KMS-11 (cell line): ENCODE results near the gene ADAMTS19.

Experiments used
- H2AFZ ChIP-seq: fragments of 200-600 bp; sonication (generic); 2 replicates; pipeline ENCODE4 v1.6.1; 2016; ENCODE audit warnings: antibody characterized with exemption, mixed run types, low read depth
- H3K27ac ChIP-seq: fragments of 200-600 bp; sonication (generic); 2 replicates; pipeline ENCODE4 v1.6.1; 2016; ENCODE audit warnings: mild to moderate bottlenecking, mixed run types
- H3K27me3 ChIP-seq: fragments of 200-600 bp; sonication (generic); 2 replicates; pipeline ENCODE4 v1.6.1; 2017; ENCODE audit warnings: mild to moderate bottlenecking, low read depth, mixed run types, moderate library complexity; ENCODE audit not compliant: insufficient read depth
- H3K36me3 ChIP-seq: fragments of 200-600 bp; sonication (generic); 2 replicates; pipeline ENCODE4 v1.6.1; 2017; ENCODE audit warnings: mild to moderate bottlenecking, mixed run types; ENCODE audit not compliant: insufficient read depth
- H3K4me1 ChIP-seq: fragments of 200-600 bp; sonication (generic); 2 replicates; pipeline ENCODE4 v1.6.1; 2016; ENCODE audit warnings: mild to moderate bottlenecking, low read depth, mixed run types; ENCODE audit not compliant: poor library complexity, severe bottlenecking
- H3K4me2 ChIP-seq: fragments of 200-600 bp; sonication (generic); 2 replicates; pipeline ENCODE4 v1.7.0; 2016; ENCODE audit warnings: mild to moderate bottlenecking, mixed run types
- H3K4me3 ChIP-seq: fragments of 200-600 bp; sonication (generic); IDR thresholded peaks from 2 replicates; pipeline ENCODE4 v1.6.1; 2017; ENCODE audit warnings: low read depth, low read length, mixed read lengths; ENCODE audit not compliant: insufficient read depth
- H3K79me2 ChIP-seq: fragments of 200-600 bp; sonication (generic); 2 replicates; pipeline ENCODE4 v1.6.1; 2016; ENCODE audit warnings: low read depth, mixed run types; ENCODE audit not compliant: insufficient read depth
- H3K9ac ChIP-seq: fragments of 200-600 bp; sonication (generic); 2 replicates; pipeline ENCODE4 v1.6.1; 2016; ENCODE audit warnings: mild to moderate bottlenecking, mixed run types
- H4K20me1 ChIP-seq: fragments of 200-600 bp; sonication (generic); 2 replicates; pipeline ENCODE4 v1.6.1; 2016; ENCODE audit warnings: mild to moderate bottlenecking, mixed run types; ENCODE audit not compliant: insufficient read depth
- CTCF ChIP-seq: fragments of 200-600 bp; sonication (generic); conservative IDR thresholded peaks from 2 replicates; pipeline ENCODE4 v1.6.1; 2017; ENCODE audit warnings: low read depth, mild to moderate bottlenecking, antibody characterized with exemption, low read length, moderate library complexity, mixed read lengths

The ADAMTS19 gene

GRCh38 chr5:129431406-129431805 lies 28.7 kb upstream of the ADAMTS19 start:
- H2AFZ ChIP-seq: no peak overlapping the region
- no peaks in the 10 kb centered on the region for H4K20me1 ChIP-seq
- no peak overlapping the region for H3K27ac ChIP-seq

GRCh38 chr5:129438322-129438721 lies 21.8 kb upstream of the ADAMTS19 start:
- H3K36me3 ChIP-seq: no peaks in the 10 kb centered on the region
- no peak overlapping the region for H3K9ac ChIP-seq

More at GRCh38 chr5:129431406-129431805, 28.7 kb upstream of the ADAMTS19 start:
- Histone ChIP-seq H3K4me3 (no peak overlapping the region), H3K36me3 (no peaks in the 10 kb centered on the region), H3K4me1 (no peaks in the 10 kb centered on the region), H3K9ac (no peak overlapping the region), H3K4me2 (no peak overlapping the region), H3K79me2 (no peaks in the 10 kb centered on the region), H3K27me3 (no peaks in the 10 kb centered on the region)
- no peak for TF ChIP-seq CTCF

GRCh38 chr5:129440424-129440823 lies 19.7 kb upstream of the ADAMTS19 start:
- H3K4me1 ChIP-seq: no peaks in the 10 kb centered on the region
- no peaks in the 10 kb centered on the region for H3K36me3 ChIP-seq
- no peak overlapping the region for H3K9ac ChIP-seq
- no peak overlapping the region for H3K4me3 ChIP-seq
- no peak overlapping the region for H2AFZ ChIP-seq
- no peaks in the 10 kb centered on the region for H4K20me1 ChIP-seq
- no peaks in the 10 kb centered on the region for H3K79me2 ChIP-seq
- H3K27me3 ChIP-seq: no peaks in the 10 kb centered on the region
- no peak for TF ChIP-seq CTCF
- H3K27ac ChIP-seq: no peak overlapping the region
- no peak overlapping the region for H3K4me2 ChIP-seq

More at GRCh38 chr5:129438322-129438721, 21.8 kb upstream of the ADAMTS19 start:
- Histone ChIP-seq H3K4me2 (no peak overlapping the region), H3K4me3 (no peak overlapping the region), H3K79me2 (no peaks in the 10 kb centered on the region), H3K4me1 (no peaks in the 10 kb centered on the region), H2AFZ (no peak overlapping the region), H4K20me1 (no peaks in the 10 kb centered on the region), H3K27me3 (no peaks in the 10 kb centered on the region), H3K27ac (no peak overlapping the region)
- TF ChIP-seq CTCF: no peak

- Histone ChIP-seq H3K4me1 (no peaks in the 10 kb centered on the region), H2AFZ (no peak overlapping the region), H3K4me3 (no peak overlapping the region), H3K27me3 (no peaks in the 10 kb centered on the region), H3K9ac (no peak overlapping the region), H3K36me3 (no peaks in the 10 kb centered on the region), H3K27ac (no peak overlapping the region), H3K79me2 (no peaks in the 10 kb centered on the region), H3K4me2 (no peak overlapping the region), H4K20me1 (no peaks in the 10 kb centered on the region)
- TF ChIP-seq CTCF: no peak
Observed at GRCh38 chr5:129441096-129441495, 19.0 kb upstream of the ADAMTS19 start.
